DND-41 (cell line): ENCODE results near the gene SCAMP3.

ENCODE experiments used
- EZH2 ChIP-seq: IDR thresholded peaks from 3 replicates; pipeline ENCODE4 v1.6.1; 2012; ENCODE audit warnings: borderline replicate concordance, low read depth, mild to moderate bottlenecking, moderate library complexity, low read length, inconsistent platforms; ENCODE audit not compliant: severe bottlenecking
- TF ChIP-seq, protein P1 (sequence below): IDR thresholded peaks from 2 replicates; pipeline ENCODE4 v1.5.1; 2012; ENCODE audit warnings: borderline replicate concordance, low read length, moderate library complexity, mild to moderate bottlenecking; ENCODE audit not compliant: poor library complexity, severe bottlenecking; ENCODE audit errors: extremely low read depth

DNA sequence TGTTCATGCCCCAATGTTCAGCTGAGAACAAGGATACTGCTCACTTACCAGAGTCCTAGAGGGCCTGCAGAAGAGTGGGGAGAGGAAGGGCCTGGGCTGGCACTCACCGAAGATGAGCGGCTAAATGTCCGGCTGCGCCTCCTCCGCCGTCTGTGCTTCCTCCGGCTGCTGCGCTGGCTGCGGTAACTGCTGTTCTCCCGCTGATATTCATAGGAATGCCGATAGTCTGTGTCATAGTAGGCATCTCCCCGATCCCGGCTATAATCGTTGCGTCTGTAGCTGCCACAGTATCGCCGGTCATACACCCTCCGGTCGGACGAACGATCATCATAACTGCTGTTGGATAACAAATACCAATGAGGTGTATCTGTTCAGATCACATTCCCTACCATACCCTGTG, 7.2 kb upstream of the SCAMP3 start:
- TF ChIP-seq, protein P1, sequence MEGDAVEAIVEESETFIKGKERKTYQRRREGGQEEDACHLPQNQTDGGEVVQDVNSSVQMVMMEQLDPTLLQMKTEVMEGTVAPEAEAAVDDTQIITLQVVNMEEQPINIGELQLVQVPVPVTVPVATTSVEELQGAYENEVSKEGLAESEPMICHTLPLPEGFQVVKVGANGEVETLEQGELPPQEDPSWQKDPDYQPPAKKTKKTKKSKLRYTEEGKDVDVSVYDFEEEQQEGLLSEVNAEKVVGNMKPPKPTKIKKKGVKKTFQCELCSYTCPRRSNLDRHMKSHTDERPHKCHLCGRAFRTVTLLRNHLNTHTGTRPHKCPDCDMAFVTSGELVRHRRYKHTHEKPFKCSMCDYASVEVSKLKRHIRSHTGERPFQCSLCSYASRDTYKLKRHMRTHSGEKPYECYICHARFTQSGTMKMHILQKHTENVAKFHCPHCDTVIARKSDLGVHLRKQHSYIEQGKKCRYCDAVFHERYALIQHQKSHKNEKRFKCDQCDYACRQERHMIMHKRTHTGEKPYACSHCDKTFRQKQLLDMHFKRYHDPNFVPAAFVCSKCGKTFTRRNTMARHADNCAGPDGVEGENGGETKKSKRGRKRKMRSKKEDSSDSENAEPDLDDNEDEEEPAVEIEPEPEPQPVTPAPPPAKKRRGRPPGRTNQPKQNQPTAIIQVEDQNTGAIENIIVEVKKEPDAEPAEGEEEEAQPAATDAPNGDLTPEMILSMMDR: no peak
- no peak for TF ChIP-seq EZH2
